K562 (cell line): ENCODE measurements around the gene TANC1.

Experiments used
- HCFC1 ChIP-seq: IDR thresholded peaks from 2 replicates; pipeline ENCODE4 v1.6.1; 2012; ENCODE audit warnings: low read depth, low read length, improper control_type of control experiment
- JUNB ChIP-seq: fragments of 450-650 bp; formaldehyde crosslinking; conservative IDR thresholded peaks from 2 replicates; pipeline ENCODE4 v1.4.0; 2020; ENCODE audit warnings: mild to moderate bottlenecking

DNA sequence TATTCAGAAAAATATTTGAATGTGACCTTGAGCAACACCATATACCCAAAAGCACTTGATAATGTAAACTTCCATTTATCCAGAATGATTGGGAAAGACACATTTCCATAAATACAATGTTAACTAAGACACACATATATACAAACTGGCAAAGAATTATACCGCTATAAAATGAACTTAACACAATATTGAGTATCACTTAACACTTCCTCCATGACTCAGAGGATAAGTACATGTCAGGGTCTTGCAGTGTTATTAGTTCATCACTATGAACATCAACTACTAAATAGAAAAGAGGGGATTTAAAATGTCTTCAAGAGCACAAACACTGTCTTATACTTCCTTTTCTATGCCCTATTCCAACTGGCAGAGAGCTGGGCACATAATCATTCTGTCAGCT is 299.5 kb downstream of the TANC1 start:
- TF ChIP-seq HCFC1 (no peak), JUNB (CRISPR knock-in tag) (no peak)
